Stomach smooth muscle (tissue), 2 donors: ENCODE results near the gene SHROOM2.

Experiments used
- H3K27ac ChIP-seq: one replicate; pipeline ENCODE4 v1.7.0; 2013; ENCODE audit warnings: mild to moderate bottlenecking, low read length, inconsistent platforms
- H3K27me3 ChIP-seq, 2 donors: one replicate each; pipeline ENCODE4 v1.7.0; 2013; ENCODE audit warnings: low read length in 2 of 2; ENCODE audit not compliant: insufficient read depth in 2 of 2, control insufficient read depth in 1 of 2
- H3K36me3 ChIP-seq, 2 donors: one replicate each; pipeline ENCODE4 v1.7.0; 2013; ENCODE audit warnings: low read length in 2 of 2; ENCODE audit not compliant: control insufficient read depth in 2 of 2, insufficient read depth in 2 of 2
- H3K4me1 ChIP-seq: one replicate; pipeline ENCODE4 v1.7.0; 2013; ENCODE audit warnings: low read length; ENCODE audit not compliant: control insufficient read depth, insufficient read depth
- H3K4me3 ChIP-seq, 2 donors: one replicate each; pipeline ENCODE4 v1.7.0; 2013; ENCODE audit warnings: low read length in 2 of 2
- H3K9ac ChIP-seq, 2 donors: one replicate each; pipeline ENCODE4 v1.7.0; 2013; ENCODE audit warnings: low read length in 2 of 2, mild to moderate bottlenecking in 1 of 2
- H3K9me3 ChIP-seq, 2 donors: one replicate each; pipeline ENCODE4 v1.7.0; 2013; ENCODE audit warnings: low read length in 2 of 2; ENCODE audit not compliant: control insufficient read depth in 2 of 2
- donor health status: healthy.
- donor health status: Pancreatic carcinoma.

Gene SHROOM2

DNA sequence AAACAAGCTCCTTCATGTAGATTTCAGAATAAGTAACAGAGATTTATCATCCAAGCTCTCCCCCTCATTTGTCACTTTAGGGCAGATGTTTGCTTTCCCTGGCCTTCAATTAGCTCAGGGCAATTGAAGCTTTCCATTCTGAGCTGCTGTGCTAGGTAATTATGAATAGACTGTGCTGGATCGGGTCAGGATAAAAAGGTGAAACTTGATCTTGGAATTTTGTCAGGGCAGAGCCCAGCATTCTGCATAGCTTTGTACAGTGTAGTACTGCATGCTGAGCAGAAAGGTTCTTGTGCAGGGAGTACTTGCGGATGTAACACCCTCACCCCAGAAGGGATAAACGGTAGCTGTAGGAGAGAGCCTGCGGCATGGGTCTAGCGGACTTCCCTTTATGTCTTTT is 116.9 kb downstream of the SHROOM2 start:
- H3K27ac ChIP-seq: no peak overlapping the region
- H3K4me1 ChIP-seq: peaks cover 3% of the 10 kb centered on the region
- no peaks in the 10 kb centered on the region for H3K9me3 ChIP-seq
- no peak overlapping the region for H3K4me3 ChIP-seq
- no peak overlapping the region for H3K9ac ChIP-seq
- no peaks in the 10 kb centered on the region for H3K36me3 ChIP-seq
- H3K27me3 ChIP-seq: peaks cover 0 to 11% of the 10 kb centered on the region in 2 donors

DNA sequence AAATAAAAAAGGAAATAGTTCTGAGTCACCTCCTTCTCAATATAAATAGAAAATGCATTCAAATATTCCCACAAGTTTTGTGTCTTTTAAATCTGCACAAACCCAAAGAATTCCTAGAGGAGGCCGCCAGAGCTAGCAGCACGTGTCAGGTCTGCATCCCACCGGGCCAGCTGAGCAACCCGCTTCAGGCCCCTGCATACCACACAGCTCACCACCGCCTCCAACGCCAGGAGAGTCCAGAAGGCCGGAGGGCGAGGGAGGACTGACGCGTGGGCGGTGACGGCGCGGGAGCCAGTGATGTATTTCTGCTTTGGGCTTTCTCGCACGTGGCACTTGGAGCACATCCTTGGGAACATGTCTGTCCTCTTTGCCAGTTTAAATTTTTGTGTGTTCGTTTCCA is 119.1 kb downstream of the SHROOM2 start:
- no peaks in the 10 kb centered on the region for H3K9me3 ChIP-seq
- no peaks in the 10 kb centered on the region for H3K4me1 ChIP-seq
- H3K27ac ChIP-seq: no peak overlapping the region
- H3K4me3 ChIP-seq: no peak overlapping the region
- no peak overlapping the region for H3K9ac ChIP-seq
- H3K27me3 ChIP-seq: peaks cover 0 to 13% of the 10 kb centered on the region in 2 donors
- no peaks in the 10 kb centered on the region for H3K36me3 ChIP-seq

DNA sequence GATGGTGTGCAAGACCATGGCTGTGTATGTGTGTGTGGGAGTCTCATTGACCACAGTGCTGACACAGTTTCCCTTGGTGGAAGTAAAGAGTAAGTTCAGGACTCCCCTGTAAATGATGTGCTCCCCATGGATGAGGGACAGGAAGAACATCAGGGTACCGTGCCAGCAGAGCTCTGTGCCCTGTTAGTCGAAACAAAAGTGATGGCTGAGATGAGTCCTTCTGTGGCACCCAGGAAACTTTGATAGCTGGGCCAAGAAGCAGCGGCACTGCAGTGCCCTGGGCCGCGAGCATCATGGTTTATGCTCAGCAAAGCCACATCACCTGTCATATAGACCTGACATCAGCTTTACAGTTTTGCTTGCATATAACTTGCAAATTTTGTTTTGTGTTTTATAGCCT is 119.5 kb downstream of the SHROOM2 start:
- H3K36me3 ChIP-seq: no peaks in the 10 kb centered on the region
- no peaks in the 10 kb centered on the region for H3K4me1 ChIP-seq
- no peak overlapping the region for H3K27ac ChIP-seq

DNA sequence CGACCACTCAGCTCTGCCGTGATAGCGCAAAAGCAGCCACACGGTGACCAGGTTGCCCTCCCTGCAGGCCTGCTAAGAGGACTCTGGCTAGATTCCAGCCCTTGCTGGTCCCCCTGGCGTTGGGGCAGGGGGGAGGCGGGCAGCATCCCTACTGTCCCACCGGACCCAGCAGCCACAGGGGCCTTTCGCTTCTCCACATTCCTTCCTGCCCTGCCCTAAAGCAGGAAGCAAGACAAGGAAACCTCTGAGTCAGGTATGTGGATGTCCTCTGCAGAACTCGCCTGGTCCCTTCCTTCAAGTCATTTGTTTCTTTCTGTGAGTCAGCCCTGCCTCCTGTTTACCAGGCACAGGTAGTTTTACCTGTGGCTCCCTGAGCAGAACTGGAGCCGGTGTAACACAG is 120.7 kb downstream of the SHROOM2 start:
- Histone ChIP-seq H3K27ac (no peak overlapping the region), H3K4me1 (no peaks in the 10 kb centered on the region), H3K36me3 (no peaks in the 10 kb centered on the region), H3K27me3 (peaks cover 0 to 11% of the 10 kb centered on the region in 2 donors), H3K9me3 (no peaks in the 10 kb centered on the region), H3K4me3 (no peak overlapping the region), H3K9ac (no peak overlapping the region)

More for the DNA sequence above, 119.5 kb downstream of the SHROOM2 start:
- no peaks in the 10 kb centered on the region for H3K9me3 ChIP-seq
- peaks cover 0 to 13% of the 10 kb centered on the region in 2 donors for H3K27me3 ChIP-seq
- no peak overlapping the region for H3K9ac ChIP-seq
- no peak overlapping the region for H3K4me3 ChIP-seq

DNA sequence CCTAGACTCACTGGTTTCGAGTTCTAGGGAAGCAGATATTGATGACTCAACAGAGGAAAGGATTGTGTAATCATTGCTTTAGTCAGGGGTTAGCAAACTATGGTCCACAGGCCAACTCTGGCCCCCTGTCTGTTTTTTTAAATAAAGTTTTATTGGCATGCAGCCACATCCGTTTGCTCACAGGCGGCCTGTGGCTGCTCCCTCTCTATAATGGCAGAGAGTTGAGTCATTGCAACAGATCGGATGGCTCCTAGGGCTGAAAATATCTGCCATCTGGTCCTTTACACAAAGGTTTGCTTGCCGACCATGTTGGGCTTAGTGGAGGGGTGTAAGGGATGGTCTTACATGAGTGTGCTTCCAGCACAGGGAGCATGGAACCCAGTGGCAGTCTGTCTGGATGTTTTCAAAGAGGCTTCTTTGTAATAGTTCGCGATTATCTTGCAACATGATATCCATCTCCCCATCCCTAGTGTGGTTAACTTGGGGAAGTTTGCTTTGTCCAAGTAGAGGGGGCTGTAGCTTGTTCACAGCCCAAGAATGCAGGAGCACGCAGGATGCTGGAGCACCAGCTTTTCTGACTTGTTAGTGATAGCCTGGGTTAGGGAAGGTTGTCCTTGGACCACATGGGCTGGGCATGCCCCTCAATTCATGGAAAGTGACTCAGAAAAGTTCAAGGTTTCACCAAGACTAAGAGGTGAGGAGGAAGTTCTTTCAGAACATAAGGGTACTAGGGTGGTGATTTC is 121.6 kb downstream of the SHROOM2 start:
- Histone ChIP-seq H3K36me3 (no peaks in the 10 kb centered on the region), H3K9ac (no peak overlapping the region), H3K27ac (no peak overlapping the region), H3K4me3 (no peak overlapping the region), H3K9me3 (no peaks in the 10 kb centered on the region), H3K27me3 (peaks cover 0 to 11% of the 10 kb centered on the region in 2 donors), H3K4me1 (peaks cover 4% of the 10 kb centered on the region)

DNA sequence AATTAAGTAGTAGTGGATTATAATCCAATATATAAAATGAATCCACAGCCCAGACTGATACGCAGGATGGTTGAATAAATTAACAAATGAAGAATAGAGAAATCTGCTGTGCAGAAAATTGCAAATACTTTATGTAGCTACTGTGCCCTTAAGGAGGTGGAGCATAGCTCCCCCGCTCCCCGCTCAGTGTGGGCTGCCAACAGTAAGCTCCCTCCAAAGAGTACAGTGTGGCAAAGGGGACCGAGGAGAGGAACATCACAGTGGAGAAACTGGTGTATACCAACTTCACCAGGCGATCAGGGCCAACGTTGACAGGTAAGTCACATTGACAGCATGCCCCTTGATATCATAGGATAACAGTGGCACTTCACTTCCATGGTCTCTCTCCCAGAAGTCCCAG is 123.0 kb downstream of the SHROOM2 start:
- H3K9ac ChIP-seq: no peak overlapping the region
- H3K4me1 ChIP-seq: peaks cover 4% of the 10 kb centered on the region
- H3K36me3 ChIP-seq: no peaks in the 10 kb centered on the region
- no peaks in the 10 kb centered on the region for H3K9me3 ChIP-seq
- no peak overlapping the region for H3K27ac ChIP-seq
- peaks cover 0 to 11% of the 10 kb centered on the region in 2 donors for H3K27me3 ChIP-seq
- H3K4me3 ChIP-seq: no peak overlapping the region

DNA sequence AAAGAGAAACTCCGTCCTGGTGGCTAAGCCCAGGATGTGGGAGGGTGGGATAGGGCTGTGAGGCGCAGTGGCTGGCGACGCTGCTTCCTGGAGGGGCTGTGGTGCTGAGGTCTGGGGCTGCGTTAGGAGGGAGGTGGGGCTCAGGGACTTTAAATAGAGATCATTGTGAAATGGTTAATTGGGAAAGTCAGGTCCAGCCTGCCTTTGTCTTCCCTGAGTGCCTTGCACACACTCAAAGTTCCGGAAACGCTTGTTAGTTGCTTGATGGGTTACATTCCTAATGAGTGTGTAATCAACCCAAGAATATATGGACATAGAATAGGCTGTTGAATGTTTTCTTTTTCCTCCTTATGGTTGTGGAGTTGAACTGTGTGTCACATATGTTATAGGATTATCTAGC is 125.3 kb downstream of the SHROOM2 start:
- H3K27me3 ChIP-seq: peaks cover 0 to 6% of the 10 kb centered on the region in 2 donors
- no peaks in the 10 kb centered on the region for H3K36me3 ChIP-seq
- H3K4me1 ChIP-seq: peaks cover 4% of the 10 kb centered on the region
- H3K27ac ChIP-seq: no peak overlapping the region
- H3K9me3 ChIP-seq: no peaks in the 10 kb centered on the region
- no peak overlapping the region for H3K4me3 ChIP-seq
- no peak overlapping the region for H3K9ac ChIP-seq

DNA sequence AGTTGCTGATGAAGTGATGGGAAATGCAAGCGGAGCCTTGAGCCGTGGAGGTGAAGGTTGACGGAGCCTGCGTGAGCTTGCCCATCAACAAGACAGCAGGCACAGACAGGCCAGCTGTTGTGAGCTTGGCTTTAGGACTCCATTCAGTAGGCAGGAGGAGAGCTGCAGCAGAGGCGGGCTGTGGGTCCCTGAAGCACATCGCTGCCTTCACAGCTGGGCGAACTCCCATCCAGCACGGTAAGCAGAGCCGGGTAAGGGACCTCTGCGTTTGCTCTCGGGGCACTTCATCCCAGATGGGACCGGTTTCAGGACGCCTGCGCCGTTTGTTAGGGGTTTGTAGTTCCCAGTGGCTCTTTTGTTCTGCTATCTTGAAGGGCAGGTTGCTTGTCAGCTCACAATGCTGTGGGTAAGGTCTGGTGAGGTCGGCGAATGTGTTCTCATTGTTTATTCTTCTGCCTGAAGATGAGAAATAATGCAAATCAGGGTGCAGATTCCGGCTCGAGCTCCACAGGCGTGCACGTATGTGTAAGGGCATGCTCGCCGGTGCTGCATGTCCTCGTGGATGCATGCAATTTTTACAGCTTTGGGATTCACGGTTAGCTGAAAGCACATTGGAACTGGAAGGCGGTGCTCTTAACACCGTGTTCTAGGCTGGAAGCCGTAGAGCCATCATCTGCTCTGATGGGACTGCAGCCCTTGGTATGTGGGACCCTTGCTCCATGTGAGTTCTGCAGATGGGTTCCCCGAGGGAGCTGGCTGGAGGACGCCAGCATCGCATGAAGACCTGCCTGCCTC is 126.3 kb downstream of the SHROOM2 start:
- H3K4me3 ChIP-seq: peak overlapping the region in 1 of 2 donors; percentile 52
- no peak overlapping the region for H3K27ac ChIP-seq

DNA sequence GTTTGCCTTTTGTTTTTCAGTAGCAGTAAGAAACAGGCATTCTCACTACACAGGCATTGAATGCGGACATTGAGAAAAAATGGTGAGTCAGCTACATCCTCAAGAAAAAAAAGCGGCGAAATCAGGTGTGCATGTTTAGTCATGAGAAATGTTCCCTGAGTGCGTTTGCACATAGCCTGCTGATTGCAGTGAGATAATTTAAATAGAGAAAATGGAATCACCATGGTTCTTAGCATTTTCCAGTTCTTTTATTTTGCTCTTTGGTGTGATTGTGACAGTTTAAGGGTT is 126.9 kb downstream of the SHROOM2 start:
- no peaks in the 10 kb centered on the region for H3K36me3 ChIP-seq
- H3K27me3 ChIP-seq: peaks cover 0 to 4% of the 10 kb centered on the region in 2 donors
- H3K27ac ChIP-seq: no peak overlapping the region
- H3K4me3 ChIP-seq: peak overlapping the region in 1 of 2 donors; percentile 52
- peaks cover 4% of the 10 kb centered on the region for H3K4me1 ChIP-seq
- H3K9me3 ChIP-seq: no peaks in the 10 kb centered on the region
- H3K9ac ChIP-seq: no peak overlapping the region

More for the DNA sequence above, 126.3 kb downstream of the SHROOM2 start:
- peaks cover 4% of the 10 kb centered on the region for H3K4me1 ChIP-seq
- H3K36me3 ChIP-seq: no peaks in the 10 kb centered on the region
- H3K27me3 ChIP-seq: peaks cover 0 to 6% of the 10 kb centered on the region in 2 donors
- H3K9ac ChIP-seq: no peak overlapping the region
- H3K9me3 ChIP-seq: no peaks in the 10 kb centered on the region

DNA sequence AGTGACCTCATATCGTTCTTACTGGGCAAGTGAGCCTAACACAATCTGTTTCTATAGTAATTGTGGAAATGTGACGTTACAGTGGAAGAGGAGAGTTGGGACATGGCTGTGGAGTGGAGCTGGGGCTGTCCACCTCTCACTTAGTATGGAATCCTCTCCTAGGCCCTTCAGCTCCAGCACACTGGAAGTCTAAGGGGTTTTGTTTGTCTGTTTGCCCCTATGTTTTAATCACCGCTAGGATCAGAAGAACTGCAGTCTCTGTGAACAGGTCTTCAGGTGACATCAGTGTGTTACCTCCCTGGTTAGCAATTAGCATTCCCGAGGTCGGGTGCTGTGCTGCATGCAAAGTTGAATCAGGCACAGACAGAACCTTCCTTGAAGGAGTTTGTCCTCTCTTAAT is 131.6 kb downstream of the SHROOM2 start:
- Histone ChIP-seq H3K27me3 (peaks cover 0 to 2% of the 10 kb centered on the region in 2 donors), H3K9ac (no peak overlapping the region), H3K4me3 (no peak overlapping the region), H3K9me3 (peaks cover 0 to 5% of the 10 kb centered on the region in 2 donors), H3K36me3 (no peaks in the 10 kb centered on the region), H3K4me1 (no peaks in the 10 kb centered on the region), H3K27ac (no peak overlapping the region)
